GM12878 (cell line): Measurements from ENCODE around the gene MIA2. TPM values are rescaled to one million over a fixed set of nuclear protein-coding genes. Genes with fewer than 3 reads are reported as not detected.

Experiments
- ATAC-seq: fragments of 200-7000 bp; cut with Tn5 transposase; 3 replicates; pipeline ENCODE4 v1.9.1; 2020; ENCODE audit warnings: mild to moderate bottlenecking, moderate library complexity
- BruUV-seq: library from RNA; stranded (reverse); fragments of 400-500 nt; replicated peaks from 2 replicates; lab custom pipeline; 2021; lab: Mats Ljungman, UMichigan
- CTCF ChIA-PET: fragments of 300-600 bp; sonication (Branson Sonifier 250); formaldehyde crosslinking; extraction: SDS; loops from one replicate; lab custom pipeline; 2021; ENCODE audit warnings: inconsistent platforms; lab: Yijun Ruan, JAX
- POLR2A ChIA-PET: fragments of 350-600 bp; formaldehyde crosslinking; extraction: SDS; loops from one replicate; lab custom pipeline; 2021; ENCODE audit warnings: inconsistent platforms; lab: Charles Lee
- RAD21 ChIA-PET: fragments of 300-600 bp; sonication (Branson Sonifier 250); formaldehyde crosslinking; loops from one replicate; lab custom pipeline; 2023; ENCODE audit warnings: antibody characterized with exemption; ENCODE audit not compliant: unreplicated experiment; lab: Charles Lee
- SMC1A ChIA-PET: fragments of 300-600 bp; sonication (Branson Sonifier 250); formaldehyde crosslinking; loops from one replicate; lab custom pipeline; 2023; ENCODE audit not compliant: unreplicated experiment, uncharacterized antibody; lab: Charles Lee
- DNase-seq: peaks from one replicate; pipeline ENCODE4 v3.0.0-alpha.2; 2011; ENCODE audit warnings: low read depth, low spot score
- FAIRE-seq: peaks from 3 replicates; lab custom pipeline; 2011; peaks lifted over from hg19 to GRCh38; lab: Jason Lieb, UNC
- H2AFZ ChIP-seq: 2 replicates; pipeline ENCODE4 v1.6.0; 2011; ENCODE audit warnings: low read depth, low read length, control low read depth; ENCODE audit not compliant: control insufficient read depth
- H3K27ac ChIP-seq: 2 replicates; pipeline ENCODE4 v1.5.1; 2011; ENCODE audit warnings: control low read depth; ENCODE audit not compliant: control insufficient read depth, insufficient read depth
- H3K27me3 ChIP-seq, 2 experiments: replicated peaks in 1 of 2; 2 replicates each; pipeline versions ENCODE4 v1.6.0 to v1.6.1; 2011; ENCODE audit warnings: low read length in 1 of 2; ENCODE audit not compliant: control insufficient read depth in 2 of 2, insufficient read depth in 2 of 2
- H3K36me3 ChIP-seq, 2 experiments: 2 replicates each; pipeline ENCODE4 v1.5.1; 2011; ENCODE audit warnings: low read length in 1 of 2; ENCODE audit not compliant: control insufficient read depth in 2 of 2, insufficient read depth in 2 of 2
- H3K4me1 ChIP-seq: 2 replicates; pipeline ENCODE4 v1.6.1; 2011; ENCODE audit warnings: mild to moderate bottlenecking, low read length, moderate library complexity, mixed read lengths; ENCODE audit not compliant: control insufficient read depth, insufficient read depth
- H3K4me2 ChIP-seq: 2 replicates; pipeline ENCODE4 v1.6.0; 2011; ENCODE audit warnings: control low read depth; ENCODE audit not compliant: control insufficient read depth, insufficient read depth
- H3K4me3 ChIP-seq: fragments of 200-600 bp; sonication (generic); 2 replicates; pipeline ENCODE4 v1.5.1; 2016
- H3K79me2 ChIP-seq: 2 replicates; pipeline ENCODE4 v1.6.0; 2011; ENCODE audit warnings: low read length; ENCODE audit not compliant: control insufficient read depth, insufficient read depth
- H3K9ac ChIP-seq: 2 replicates; pipeline ENCODE4 v1.8.0; 2011; ENCODE audit warnings: low read length, control low read depth, mixed read lengths; ENCODE audit not compliant: control insufficient read depth, insufficient read depth
- H3K9me3 ChIP-seq: replicated peaks from 3 replicates; pipeline ENCODE4 v1.5.1; 2011; ENCODE audit warnings: mild to moderate bottlenecking, low read length; ENCODE audit not compliant: control insufficient read depth, insufficient read depth
- H4K20me1 ChIP-seq: 2 replicates; pipeline ENCODE4 v1.6.0; 2011; ENCODE audit not compliant: control insufficient read depth, insufficient read depth
- BCL3 ChIP-seq: IDR thresholded peaks from 2 replicates; pipeline ENCODE4 v1.6.1; 2011; ENCODE audit warnings: borderline replicate concordance, low read depth, mild to moderate bottlenecking, moderate library complexity, low read length; ENCODE audit not compliant: insufficient read depth, poor library complexity, severe bottlenecking
- CREM ChIP-seq: IDR thresholded peaks from 2 replicates; pipeline ENCODE4 v1.6.1; 2014; ENCODE audit warnings: antibody characterized with exemption, low read depth
- IRF5 ChIP-seq: fragments of 450-650 bp; IDR thresholded peaks from 2 replicates; pipeline ENCODE4 v1.6.1; 2017; ENCODE audit warnings: borderline replicate concordance
- JUND ChIP-seq: IDR thresholded peaks from 2 replicates; pipeline ENCODE4 v1.6.1; 2012; ENCODE audit warnings: low read depth, mild to moderate bottlenecking, low read length, improper control_type of control experiment, moderate library complexity
- RAD21 ChIP-seq: IDR thresholded peaks from 2 replicates; pipeline ENCODE4 v1.6.1; 2011; ENCODE audit warnings: mild to moderate bottlenecking, low read depth, low read length, moderate library complexity; ENCODE audit not compliant: insufficient read depth
- RUNX3 ChIP-seq: IDR thresholded peaks from 2 replicates; pipeline ENCODE4 v1.6.1; 2012; ENCODE audit warnings: low read length, inconsistent platforms
- SIN3A ChIP-seq: IDR thresholded peaks from 2 replicates; pipeline ENCODE4 v1.6.1; 2012; ENCODE audit warnings: low read depth, low read length, improper control_type of control experiment
- WGBS: methylation state at CpG from one replicate; pipeline ENCODE4 v1.1.6; 2016; ENCODE audit warnings: low lambda C conversion rate; ENCODE audit not compliant: insufficient replicate concordance, insufficient coverage; ENCODE audit errors: missing lambda C conversion rate; 5-methylcytosine and 5-hydroxymethylcytosine counted together
- in situ Hi-C: fragments of 300-500 bp; cut with MboI; formaldehyde crosslinking; loops from 9 replicates; pipeline ENCODE4 v1.14.3; 2018; ENCODE audit warnings: mixed read lengths
- intact Hi-C: fragments of 100-400 bp; cut with micrococcal nuclease; formaldehyde crosslinking; loops from one replicate; pipeline ENCODE4 v1.14.2; 2022; ENCODE audit not compliant: unreplicated experiment
- polyA plus RNA-seq, 11 experiments: library from polyadenylated mRNA; depleted of rRNA in 4 of 11; unstranded in 6 of 11; stranded (reverse) in 5 of 11; fragments of >200 nt; fragmentation: Nextera tagmentation in 4 of 11; fragmentation: Illumina TruSeq in 1 of 11; extraction: Ambion mirVana in 4 of 11; extraction: Trizol in 1 of 11; gene quantifications; 1 replicate in 1 of 11; 2 replicates in 10 of 11; pipeline versions ENCODE4 v1.2.1 to v1.2.3, GENCODE V29; 2011 to 2016; ENCODE audit warnings: inconsistent platforms in 2 of 11, missing spikeins in 2 of 11, low read depth in 1 of 11
- total RNA-seq, 4 experiments: library from RNA; depleted of rRNA in 3 of 4; stranded (reverse); fragments of >200 nt in 3 of 4; fragmentation: Illumina TruSeq in 1 of 4; extraction: Trizol in 1 of 4; gene quantifications; 2 replicates each; pipeline versions ENCODE4 v1.2.1 to v1.2.3, GENCODE V29; 2013 to 2021

Gene MIA2
- total and polyA plus RNA-seq, 10 of the 15 experiments (the other 5 are each of a cell fraction or from before 2014, with no cell fraction given), result 6.3 to 36.8 (median 17.1) TPM

- no peak for FAIRE-seq
- 67% methylated on average over 5 of the region's 5 CpGs for WGBS
- RAD21 ChIA-PET, result interaction anchor here (0.8 to 2.9 kb wide), 9 partner anchors 21 to 258 kb away, joined by 3 to 42 read pairs (median 14); partner anchors contain the start of gene FBXO33
- H3K4me1 ChIP-seq, result no peaks in the 10 kb centered on the region
- H3K4me3 ChIP-seq, result no peak overlapping the region
- no TSS peak for BruUV-seq
- H3K79me2 ChIP-seq, result no peaks in the 10 kb centered on the region
- POLR2A ChIA-PET, result interaction anchor here (1.3 kb wide), 1 partner anchor 196 kb away, joined by 3 read pairs; no protein-coding TSS in a partner anchor
- H3K9me3 ChIP-seq, result no peaks in the 10 kb centered on the region
- no peaks in the 10 kb centered on the region for H4K20me1 ChIP-seq
- no peak overlapping the region for H3K27ac ChIP-seq
- no peak overlapping the region for H3K4me2 ChIP-seq
- SMC1A ChIA-PET, result interaction anchor here (0.6 to 4.3 kb wide), 14 partner anchors 14 to 239 kb away, joined by 3 to 76 read pairs (median 10); partner anchors contain the start of genes FBXO33 and TRAPPC6B
- no peak overlapping the region for H2AFZ ChIP-seq
- no peak for DNase-seq
- CTCF ChIA-PET, result interaction anchor here (1.1 to 3.4 kb wide), 20 partner anchors 9 to 250 kb away, joined by 3 to 93 read pairs (median 6); partner anchors contain the start of genes FBXO33 and SEC23A
- TF ChIP-seq RUNX3 (no peak), SIN3A (no peak), IRF5 (no peak), JUND (no peak), BCL3 (no peak), RAD21 (no peak), CREM (no peak)
- no peak for ATAC-seq
- H3K9ac ChIP-seq, result no peak overlapping the region
- in situ Hi-C loops (no loop called here), intact Hi-C loops (loop anchor here (1.0 kb wide), 3 partner anchors 138 to 239 kb away; no protein-coding TSS in a partner anchor)
- H3K36me3 ChIP-seq, result no peaks in the 10 kb centered on the region
- H3K27me3 ChIP-seq, result no peaks in the 10 kb centered on the region
Measured at GRCh38 chr14:39230416-39231035, 3.2 kb upstream of the MIA2 start.
